ENCODE results near the gene MT1B. TPM values are rescaled to one million over a fixed set of nuclear protein-coding genes. Genes with fewer than 3 reads are reported as not detected.
A peak's percentile ranks its signal among the peaks of the same experiment; 100 is the strongest.

Gene MT1B
- total and polyA plus RNA-seq, 9 of the 15 experiments (the other 6 are each of a cell fraction or from before 2014, with no cell fraction given), result not detected

GRCh38 chr16:56608043-56608875, 43.4 kb upstream of the MT1B start, which contains the start of gene MT2A (continued):
- peak; percentile 41; the same call in 1 of the 2 replicates for TF ChIP-seq MGA (IDR thresholded peaks at IDR 0.05)
- no peak for TF ChIP-seq PPARD (CRISPR knock-in tag; IDR thresholded peaks at IDR 0.05)
- no peak for TF ChIP-seq XRCC3 (IDR thresholded peaks at IDR 0.05)
- no peak for TF ChIP-seq RFX1 (IDR thresholded peaks at IDR 0.05)
- peak; percentile 67 for TF ChIP-seq TAF1 (IDR thresholded peaks at IDR 0.05; ENCODE audit: control insufficient read depth, extremely low read depth, insufficient read depth, low read length, severe bottlenecking)
- TF ChIP-seq ZFX (CRISPR knock-in tag; IDR thresholded peaks at IDR 0.05), result peak; percentile 85
- TF ChIP-seq, protein P1, sequence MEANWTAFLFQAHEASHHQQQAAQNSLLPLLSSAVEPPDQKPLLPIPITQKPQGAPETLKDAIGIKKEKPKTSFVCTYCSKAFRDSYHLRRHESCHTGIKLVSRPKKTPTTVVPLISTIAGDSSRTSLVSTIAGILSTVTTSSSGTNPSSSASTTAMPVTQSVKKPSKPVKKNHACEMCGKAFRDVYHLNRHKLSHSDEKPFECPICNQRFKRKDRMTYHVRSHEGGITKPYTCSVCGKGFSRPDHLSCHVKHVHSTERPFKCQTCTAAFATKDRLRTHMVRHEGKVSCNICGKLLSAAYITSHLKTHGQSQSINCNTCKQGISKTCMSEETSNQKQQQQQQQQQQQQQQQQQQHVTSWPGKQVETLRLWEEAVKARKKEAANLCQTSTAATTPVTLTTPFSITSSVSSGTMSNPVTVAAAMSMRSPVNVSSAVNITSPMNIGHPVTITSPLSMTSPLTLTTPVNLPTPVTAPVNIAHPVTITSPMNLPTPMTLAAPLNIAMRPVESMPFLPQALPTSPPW (CRISPR knock-in tag; IDR thresholded peaks at IDR 0.05), result peak; percentile 58
